Gastrocnemius medialis (tissue), 4 donors: Measurements from ENCODE around the gene HDAC10.

Experiments used
- POLR2A ChIP-seq, 2 donors: fragments of 450-650 bp; IDR thresholded peaks; one replicate each; pipeline ENCODE4 v1.6.1; 2017; ENCODE audit warnings: antibody characterized with exemption in 2 of 2, mild to moderate bottlenecking in 2 of 2, moderate library complexity in 2 of 2
- TF ChIP-seq, protein P1 (sequence below), 5 experiments: fragments of 450-650 bp in 3 of 5; fragments of 200-600 bp in 2 of 5; sonication (generic) in 2 of 5; IDR thresholded peaks in 4 of 5; conservative IDR thresholded peaks in 1 of 5; 1 replicate in 4 of 5; 2 replicates in 1 of 5; pipeline ENCODE4 v1.5.1; 2016 to 2019; ENCODE audit warnings: antibody characterized with exemption in 5 of 5, mild to moderate bottlenecking in 3 of 5, moderate library complexity in 3 of 5

DNA sequence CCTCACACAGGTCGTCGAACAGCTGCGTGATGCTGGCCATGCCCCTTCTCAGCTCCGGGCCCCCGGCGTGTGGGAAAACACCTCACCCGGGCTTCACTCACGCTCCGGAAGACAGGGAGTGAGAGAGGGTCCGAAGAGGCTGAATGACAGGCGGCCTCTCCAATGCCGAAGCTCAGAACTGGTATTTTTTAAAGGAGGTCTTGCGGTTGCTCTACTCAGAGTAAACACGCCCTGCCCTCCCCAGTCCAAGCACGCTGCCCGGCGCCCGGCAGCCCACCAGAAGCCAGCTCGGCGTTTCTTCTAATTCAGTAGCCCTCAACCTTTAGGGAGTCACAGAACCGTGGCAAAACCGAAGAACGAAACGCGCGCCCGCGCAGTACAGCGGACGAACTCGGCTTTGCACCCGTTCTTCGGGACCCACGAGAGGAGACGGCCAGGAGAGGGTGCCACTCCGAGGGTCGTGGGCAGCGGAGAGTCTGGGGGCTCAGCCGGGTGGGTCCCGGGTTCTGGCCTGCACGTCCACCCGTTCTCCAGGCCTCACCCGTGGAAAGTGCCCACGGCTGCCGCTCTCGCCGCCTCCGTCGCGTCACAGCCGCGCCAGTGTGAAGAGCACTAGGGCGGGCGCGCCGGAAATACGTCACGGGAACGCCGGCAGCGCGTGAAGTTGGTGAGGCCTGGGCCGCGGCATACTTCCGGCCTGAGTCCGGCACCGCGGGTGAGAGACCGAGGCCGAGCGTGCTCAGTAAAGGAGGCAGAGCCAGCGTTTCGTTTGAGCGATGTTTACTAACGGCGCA lies 6.4 kb downstream of the HDAC10 start, which contains the start of gene TUBGCP6:
- TF ChIP-seq, protein P1, sequence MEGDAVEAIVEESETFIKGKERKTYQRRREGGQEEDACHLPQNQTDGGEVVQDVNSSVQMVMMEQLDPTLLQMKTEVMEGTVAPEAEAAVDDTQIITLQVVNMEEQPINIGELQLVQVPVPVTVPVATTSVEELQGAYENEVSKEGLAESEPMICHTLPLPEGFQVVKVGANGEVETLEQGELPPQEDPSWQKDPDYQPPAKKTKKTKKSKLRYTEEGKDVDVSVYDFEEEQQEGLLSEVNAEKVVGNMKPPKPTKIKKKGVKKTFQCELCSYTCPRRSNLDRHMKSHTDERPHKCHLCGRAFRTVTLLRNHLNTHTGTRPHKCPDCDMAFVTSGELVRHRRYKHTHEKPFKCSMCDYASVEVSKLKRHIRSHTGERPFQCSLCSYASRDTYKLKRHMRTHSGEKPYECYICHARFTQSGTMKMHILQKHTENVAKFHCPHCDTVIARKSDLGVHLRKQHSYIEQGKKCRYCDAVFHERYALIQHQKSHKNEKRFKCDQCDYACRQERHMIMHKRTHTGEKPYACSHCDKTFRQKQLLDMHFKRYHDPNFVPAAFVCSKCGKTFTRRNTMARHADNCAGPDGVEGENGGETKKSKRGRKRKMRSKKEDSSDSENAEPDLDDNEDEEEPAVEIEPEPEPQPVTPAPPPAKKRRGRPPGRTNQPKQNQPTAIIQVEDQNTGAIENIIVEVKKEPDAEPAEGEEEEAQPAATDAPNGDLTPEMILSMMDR (IDR thresholded peaks at IDR 0.05 in 4 of 5, conservative IDR thresholded peaks at IDR 0.05 in 1 of 5): peak; percentile 24 to 43 (median 37)
- peak; percentile 70 to 81 for TF ChIP-seq POLR2A (IDR thresholded peaks at IDR 0.05)
